HG03354 (cell line): Measurements from ENCODE around the gene CTU2.

ENCODE experiments used
- ATAC-seq: cut with Tn5 transposase; IDR thresholded peaks from one replicate; pipeline ENCODE4 v1.9.1; 2021; ENCODE audit warnings: mild to moderate bottlenecking; ENCODE audit not compliant: unreplicated experiment, poor library complexity, severe bottlenecking

CTU2 gene

DNA sequence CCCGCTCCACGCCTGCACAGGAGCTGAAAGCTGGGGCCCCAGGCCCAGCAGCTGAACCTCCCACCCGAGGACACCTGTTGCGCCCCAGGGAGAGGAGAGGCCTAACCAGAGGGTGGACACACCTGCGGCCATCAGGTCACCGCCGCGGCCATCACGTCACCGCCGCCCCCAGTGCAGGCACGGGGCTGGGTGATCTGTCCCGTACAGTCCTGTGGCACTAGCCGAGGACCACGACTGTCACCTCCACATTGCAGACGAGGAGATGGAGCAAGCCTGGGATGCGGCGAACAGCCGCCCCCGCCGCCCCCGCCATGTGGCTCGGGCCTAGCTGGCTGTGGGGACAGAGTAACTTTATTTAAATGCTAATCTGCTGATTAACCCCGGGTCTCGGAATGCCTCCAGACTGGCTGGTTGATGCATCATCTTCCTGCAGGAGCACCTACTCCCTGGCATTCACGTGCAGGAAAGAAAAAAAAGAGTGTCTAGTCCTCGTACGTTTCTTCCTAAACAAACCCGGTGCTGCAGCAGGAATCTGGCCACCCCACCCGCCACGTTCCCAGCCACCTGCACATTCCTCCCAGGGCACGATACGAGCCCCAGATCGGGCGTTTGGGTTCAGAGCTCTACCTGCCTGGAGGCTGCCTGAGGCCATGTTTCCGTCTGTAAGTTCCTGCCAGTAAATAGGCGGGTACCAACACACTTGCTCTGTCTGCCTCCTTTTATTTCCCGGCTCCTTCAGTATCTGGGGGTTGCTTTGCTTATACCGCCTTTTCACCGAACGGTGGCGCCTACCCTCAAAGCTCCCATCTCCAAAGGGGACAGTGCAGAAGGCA is 48.8 kb downstream of the CTU2 start:
- ATAC-seq, result no peak

GRCh38 chr16:88755745-88756443 is 49.6 kb downstream of the CTU2 start:
- ATAC-seq, result no peak

GRCh38 chr16:88758227-88758943 is 52.1 kb downstream of the CTU2 start:
- no peak for ATAC-seq

DNA sequence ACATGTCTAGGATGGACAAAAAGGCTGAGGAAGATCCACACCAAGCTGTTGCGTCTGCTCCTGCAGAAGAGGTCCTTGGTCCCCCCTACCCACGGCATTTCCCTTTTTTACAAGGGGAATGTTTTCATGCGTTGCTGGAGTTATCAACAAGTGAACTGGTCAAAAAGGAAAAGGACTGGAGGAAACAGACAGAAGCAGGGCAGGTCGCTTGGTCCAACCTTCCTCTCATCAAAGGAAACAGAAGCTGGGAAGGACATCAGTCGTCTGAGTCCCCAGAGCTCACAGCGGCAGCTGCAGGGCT is 52.6 kb downstream of the CTU2 start:
- ATAC-seq, result no peak

GRCh38 chr16:88759245-88759975 is 53.1 kb downstream of the CTU2 start:
- no peak for ATAC-seq

DNA sequence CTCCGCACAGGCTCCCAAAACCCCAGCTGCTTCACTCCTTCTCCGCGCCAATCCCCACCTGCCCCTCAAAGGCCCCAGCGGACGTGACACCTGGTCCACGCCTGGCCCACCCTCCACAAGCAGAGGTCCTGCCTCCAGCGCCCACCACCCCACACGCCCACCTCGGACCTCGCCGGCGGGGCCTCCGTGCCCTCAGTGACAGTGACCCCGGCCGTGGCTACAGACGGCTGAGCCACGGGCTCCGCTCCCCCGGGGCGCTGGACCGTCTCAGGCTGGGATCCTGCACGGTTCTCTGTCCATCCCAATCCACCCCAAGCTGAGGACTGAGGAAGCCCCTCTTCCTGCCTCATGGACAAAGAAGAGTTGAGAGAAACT is 53.7 kb downstream of the CTU2 start:
- no peak for ATAC-seq

GRCh38 chr16:88760424-88761142 is 54.3 kb downstream of the CTU2 start:
- ATAC-seq, result no peak

DNA sequence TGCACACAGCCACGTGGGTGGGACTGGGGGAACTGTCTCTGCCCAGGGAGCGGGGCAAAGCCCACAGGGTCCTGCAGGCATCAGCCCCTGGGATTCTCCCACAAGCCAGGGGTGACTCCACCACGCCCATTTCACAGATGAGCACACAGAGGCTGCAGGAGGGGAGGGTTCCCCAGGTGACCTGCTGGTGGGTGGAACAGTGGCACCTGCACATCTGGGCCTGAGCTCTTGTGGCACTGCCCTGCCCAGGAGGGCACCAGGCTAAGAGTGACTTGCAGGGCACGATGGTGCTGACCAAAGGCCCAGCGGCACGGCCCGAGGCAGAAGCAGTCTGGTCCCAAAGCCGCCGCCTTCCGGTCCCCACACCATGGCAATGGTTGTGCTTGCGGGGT is 54.8 kb downstream of the CTU2 start:
- no peak for ATAC-seq

GRCh38 chr16:88761830-88762229 is 55.5 kb downstream of the CTU2 start:
- ATAC-seq, result no peak

DNA sequence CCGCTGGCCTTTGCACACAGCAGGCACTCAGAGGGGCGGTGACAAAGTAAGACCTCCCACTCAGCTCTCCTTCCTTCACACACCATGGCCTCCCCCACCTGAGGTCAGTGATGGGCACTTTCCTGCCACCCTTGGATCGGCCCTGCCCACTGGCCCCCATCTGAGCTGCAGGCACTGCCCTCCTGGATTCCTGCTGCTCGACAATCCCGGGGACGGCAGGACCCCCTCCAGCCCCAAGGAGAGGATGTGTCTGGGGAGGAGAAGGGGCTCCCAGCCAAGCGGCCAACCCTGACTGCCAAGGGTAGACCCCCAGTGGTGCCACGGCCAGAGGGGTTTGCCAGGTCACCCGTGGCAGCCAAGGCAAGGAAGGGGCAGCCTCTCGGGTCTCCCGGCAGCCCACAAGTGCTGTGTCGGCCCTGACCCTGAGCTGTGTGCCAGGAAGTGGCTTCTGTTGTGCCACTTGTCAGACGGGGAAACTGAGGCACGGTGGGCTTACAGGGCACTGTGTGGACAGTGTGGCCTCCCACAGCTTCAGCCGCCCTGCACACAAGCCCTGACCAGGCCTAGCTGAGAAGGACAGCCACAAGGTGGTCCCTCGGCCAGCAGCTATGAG is 56.1 kb downstream of the CTU2 start:
- ATAC-seq, result no peak

DNA sequence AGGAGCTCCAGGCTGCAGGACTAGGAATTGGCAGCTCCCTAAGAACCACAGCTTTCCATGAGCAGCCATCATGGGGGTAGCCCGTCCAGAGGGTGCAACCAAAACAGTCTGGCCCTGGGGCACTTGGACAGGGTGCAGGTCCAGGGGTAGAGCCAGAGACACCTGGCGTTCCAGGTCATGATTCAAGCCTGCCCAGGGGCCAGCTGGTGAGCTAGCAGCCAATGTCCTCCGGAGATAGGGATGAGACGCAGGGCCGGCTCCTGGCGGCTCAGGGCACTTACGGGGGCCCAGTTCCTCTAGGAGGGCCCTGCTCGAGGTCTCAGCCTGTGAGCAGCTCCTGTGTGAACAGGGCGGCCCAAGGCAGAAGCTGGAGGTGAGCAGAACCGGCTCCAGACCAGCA is 56.6 kb downstream of the CTU2 start:
- ATAC-seq, result no peak

DNA sequence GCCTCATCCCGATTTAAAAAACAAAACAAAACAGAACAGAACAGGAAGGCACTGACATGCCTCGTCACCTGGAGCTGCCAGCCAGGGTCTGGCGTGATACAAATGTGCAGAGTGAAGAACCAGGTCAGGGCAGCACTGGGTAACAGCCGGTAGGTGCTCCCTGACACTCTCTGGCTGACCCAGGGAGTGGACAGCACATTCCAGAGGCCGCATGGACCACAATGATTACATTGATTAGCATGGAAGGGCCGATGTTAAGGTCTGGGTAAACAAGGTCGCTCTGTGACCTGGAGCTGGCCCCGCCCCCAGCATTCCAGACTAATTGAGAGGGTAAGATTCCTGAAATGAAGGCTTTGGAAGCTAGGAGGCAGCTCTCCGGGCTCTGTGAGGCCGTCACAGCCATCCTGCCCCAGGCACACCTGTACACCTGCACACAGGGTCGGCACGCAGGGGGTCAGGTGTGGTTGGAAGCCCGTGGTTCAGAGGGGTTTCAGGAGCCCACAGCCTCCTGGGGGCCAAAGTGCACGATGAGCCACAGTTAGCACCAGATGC is 57.3 kb downstream of the CTU2 start:
- no peak for ATAC-seq

- ATAC-seq, result no peak
Measured at GRCh38 chr16:88764080-88764479, 57.8 kb downstream of the CTU2 start.

GRCh38 chr16:88764913-88765349 is 58.6 kb downstream of the CTU2 start:
- ATAC-seq, result no peak
